Spleen (tissue), 7 donors: ENCODE results near the gene PPP1R9B.

ENCODE experiments used
- POLR2A ChIP-seq, 3 donors: fragments of 450-650 bp; IDR thresholded peaks; one replicate each; pipeline ENCODE4 v1.5.1; 2017; ENCODE audit warnings: antibody characterized with exemption in 3 of 3, mild to moderate bottlenecking in 1 of 3
- POLR2AphosphoS5 ChIP-seq, 3 donors: sonication (generic); formaldehyde crosslinking; IDR thresholded peaks; one replicate each; pipeline ENCODE4 v1.5.1; 2017; ENCODE audit warnings: antibody characterized with exemption in 3 of 3
- TF ChIP-seq, protein P1 (sequence below), 11 experiments: fragments of 200-600 bp in 7 of 11; fragments of 450-650 bp in 4 of 11; sonication (generic) in 4 of 11; IDR thresholded peaks in 8 of 11; conservative IDR thresholded peaks in 3 of 11; 1 replicate in 7 of 11; 2 replicates in 4 of 11; pipeline versions ENCODE4 v1.4.0 to v1.8.0; 2016 to 2021; ENCODE audit warnings: antibody characterized with exemption in 11 of 11, inconsistent platforms in 4 of 11, mild to moderate bottlenecking in 1 of 11
- donor health status: DM: no; HTN: no; CAD: no; lungs with moderate emphysema.
- donor health status: DM: no; HTN: no; CAD: no.
- donor health status: DM: no; HTN: no; CAD: no.

GRCh38 chr17:50188921-50189549 lies 38.6 kb upstream of the PPP1R9B start:
- TF ChIP-seq POLR2AphosphoS5 (IDR thresholded peaks at IDR 0.05) (no peak), POLR2A (IDR thresholded peaks at IDR 0.05) (no peak)
- TF ChIP-seq, protein P1, sequence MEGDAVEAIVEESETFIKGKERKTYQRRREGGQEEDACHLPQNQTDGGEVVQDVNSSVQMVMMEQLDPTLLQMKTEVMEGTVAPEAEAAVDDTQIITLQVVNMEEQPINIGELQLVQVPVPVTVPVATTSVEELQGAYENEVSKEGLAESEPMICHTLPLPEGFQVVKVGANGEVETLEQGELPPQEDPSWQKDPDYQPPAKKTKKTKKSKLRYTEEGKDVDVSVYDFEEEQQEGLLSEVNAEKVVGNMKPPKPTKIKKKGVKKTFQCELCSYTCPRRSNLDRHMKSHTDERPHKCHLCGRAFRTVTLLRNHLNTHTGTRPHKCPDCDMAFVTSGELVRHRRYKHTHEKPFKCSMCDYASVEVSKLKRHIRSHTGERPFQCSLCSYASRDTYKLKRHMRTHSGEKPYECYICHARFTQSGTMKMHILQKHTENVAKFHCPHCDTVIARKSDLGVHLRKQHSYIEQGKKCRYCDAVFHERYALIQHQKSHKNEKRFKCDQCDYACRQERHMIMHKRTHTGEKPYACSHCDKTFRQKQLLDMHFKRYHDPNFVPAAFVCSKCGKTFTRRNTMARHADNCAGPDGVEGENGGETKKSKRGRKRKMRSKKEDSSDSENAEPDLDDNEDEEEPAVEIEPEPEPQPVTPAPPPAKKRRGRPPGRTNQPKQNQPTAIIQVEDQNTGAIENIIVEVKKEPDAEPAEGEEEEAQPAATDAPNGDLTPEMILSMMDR (IDR thresholded peaks at IDR 0.05 in 8 of 11, conservative IDR thresholded peaks at IDR 0.05 in 3 of 11), result no peak
